HG02884 (cell line): ENCODE results near the gene ZCCHC3.
"Not testable (repeated sequence)": the region's sequence is repeated elsewhere in the genome, so short reads cannot be mapped to it uniquely, and the experiment has no call there.

ENCODE experiments used
- ATAC-seq: cut with Tn5 transposase; IDR thresholded peaks from one replicate; pipeline ENCODE4 v1.9.1; 2021; ENCODE audit warnings: mild to moderate bottlenecking, moderate library complexity; ENCODE audit not compliant: unreplicated experiment

ZCCHC3 gene, protein sequence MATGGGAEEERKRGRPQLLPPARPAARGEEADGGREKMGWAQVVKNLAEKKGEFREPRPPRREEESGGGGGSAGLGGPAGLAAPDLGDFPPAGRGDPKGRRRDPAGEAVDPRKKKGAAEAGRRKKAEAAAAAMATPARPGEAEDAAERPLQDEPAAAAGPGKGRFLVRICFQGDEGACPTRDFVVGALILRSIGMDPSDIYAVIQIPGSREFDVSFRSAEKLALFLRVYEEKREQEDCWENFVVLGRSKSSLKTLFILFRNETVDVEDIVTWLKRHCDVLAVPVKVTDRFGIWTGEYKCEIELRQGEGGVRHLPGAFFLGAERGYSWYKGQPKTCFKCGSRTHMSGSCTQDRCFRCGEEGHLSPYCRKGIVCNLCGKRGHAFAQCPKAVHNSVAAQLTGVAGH

DNA sequence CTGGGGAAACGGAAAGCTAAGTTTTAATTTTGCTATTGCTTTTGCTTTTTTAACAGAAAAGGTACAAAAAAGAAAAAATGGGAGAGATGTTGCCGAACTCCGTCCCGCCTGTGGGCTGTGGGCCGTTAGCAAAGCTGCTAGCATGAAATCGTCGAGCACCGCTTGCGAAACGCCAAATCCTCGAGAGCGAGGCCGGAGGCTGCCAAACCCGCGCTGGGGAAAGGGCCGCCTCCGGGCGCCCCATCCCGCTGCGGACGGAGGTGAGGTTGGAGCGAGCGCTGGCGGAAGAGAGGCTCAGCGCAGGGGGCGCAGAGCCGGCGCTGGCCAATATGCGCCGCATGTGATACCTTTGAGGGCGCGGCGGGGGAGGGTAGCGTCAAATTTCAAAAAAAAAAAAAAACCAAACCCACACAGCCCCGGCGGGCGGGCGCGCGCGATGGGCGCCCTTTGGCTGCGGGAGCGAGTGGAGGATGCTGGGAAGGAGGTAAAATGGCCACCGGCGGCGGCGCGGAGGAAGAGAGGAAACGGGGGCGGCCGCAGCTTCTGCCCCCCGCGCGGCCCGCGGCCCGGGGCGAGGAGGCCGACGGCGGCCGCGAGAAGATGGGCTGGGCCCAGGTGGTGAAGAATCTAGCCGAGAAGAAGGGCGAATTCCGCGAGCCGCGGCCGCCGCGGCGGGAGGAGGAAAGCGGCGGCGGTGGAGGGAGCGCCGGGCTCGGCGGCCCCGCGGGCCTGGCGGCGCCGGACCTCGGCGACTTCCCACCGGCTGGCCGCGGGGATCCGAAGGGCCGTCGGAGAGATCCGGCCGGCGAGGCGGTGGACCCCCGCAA lies at the start of gene ZCCHC3:
Gene ZCCHC3, plus strand, starts transcription at position 473 of the 827 bp plus-strand sequence. Its CDS starts 17 bp downstream, at position 490.
- ATAC-seq = peak; percentile 79

DNA sequence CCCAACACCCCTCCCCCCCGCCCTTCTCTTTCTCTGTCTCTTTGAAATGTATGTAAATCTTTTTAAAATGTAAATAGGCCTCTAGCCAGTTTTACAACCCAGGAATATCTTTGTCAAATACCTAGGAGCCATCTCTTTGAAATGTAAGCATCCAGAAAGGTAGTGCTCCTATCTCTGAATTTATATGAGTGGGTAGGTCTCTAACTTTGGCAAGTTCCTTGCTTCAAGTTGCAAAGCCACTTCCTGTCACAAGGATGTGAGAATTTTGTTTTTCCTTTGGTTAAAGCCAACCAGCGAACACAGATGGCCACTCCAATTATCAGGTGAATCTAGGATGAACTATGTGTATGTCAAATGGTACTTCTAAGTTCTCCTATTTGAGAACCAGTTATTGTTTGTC lies 46.0 kb upstream of the ZCCHC3 start:
- ATAC-seq = no peak

DNA sequence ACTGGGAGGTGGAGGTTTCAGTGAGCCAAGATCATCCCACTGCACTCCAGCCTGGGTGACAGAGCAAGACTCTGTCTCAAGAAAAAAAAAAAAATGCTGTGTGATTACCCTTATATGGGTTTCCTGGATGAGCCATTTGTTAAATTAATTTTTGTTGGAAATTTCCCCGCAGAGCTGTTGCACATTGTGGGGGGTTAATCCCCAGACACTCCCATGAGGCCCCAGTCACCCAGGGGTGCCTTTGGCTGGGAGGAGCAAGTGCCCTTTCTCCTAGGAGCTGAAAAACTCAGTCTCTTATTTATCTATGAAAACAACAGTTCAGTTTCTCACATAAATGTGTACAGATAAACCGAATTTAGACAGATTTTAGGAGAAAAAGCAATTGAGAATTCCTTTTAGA lies 44.6 kb upstream of the ZCCHC3 start:
- no peak for ATAC-seq

DNA sequence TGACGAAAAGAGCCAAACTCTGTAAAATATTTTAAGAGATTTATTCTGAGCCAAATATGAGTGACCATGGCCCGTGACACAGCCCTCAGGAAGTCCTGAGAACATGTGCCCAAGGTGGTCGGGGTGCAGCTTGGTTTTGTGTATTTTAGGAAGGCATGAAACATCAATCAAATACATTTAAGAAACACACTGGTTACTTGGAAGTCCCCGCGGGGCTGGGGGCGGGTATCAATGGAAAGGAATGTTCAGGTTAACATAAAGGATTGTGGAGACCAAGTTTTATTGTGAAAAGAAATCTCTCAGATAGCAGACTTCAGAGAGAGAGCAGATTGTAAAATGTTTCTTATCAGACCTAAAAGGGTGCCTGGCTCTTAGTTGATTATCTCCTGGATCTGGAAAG lies 43.9 kb upstream of the ZCCHC3 start:
- ATAC-seq = not testable (repeated sequence)

DNA sequence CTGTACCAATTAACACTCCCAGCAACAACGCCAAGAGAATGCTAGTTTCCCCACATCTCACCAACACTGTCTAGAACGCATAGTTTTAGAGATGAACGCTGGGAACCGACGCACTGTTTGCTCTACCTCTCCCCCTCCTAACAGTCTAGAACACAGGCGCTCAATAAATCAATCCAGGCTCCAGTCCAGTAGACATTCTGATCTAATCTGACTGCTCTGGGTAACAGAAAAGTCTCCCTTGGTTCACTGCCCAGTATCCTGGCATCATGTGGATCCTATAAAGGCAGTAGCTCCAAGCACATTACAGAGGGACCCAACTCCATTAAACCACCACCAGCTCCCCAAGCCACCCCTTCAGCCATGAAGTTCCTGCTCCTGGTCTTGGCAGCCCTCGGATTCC lies 40.0 kb upstream of the ZCCHC3 start, which contains the start of gene DEFB132:
Gene DEFB132, plus strand, starts transcription at position 306 of the 400 bp plus-strand sequence. Its CDS starts 55 bp downstream, at position 361.
- ATAC-seq = no peak

DNA sequence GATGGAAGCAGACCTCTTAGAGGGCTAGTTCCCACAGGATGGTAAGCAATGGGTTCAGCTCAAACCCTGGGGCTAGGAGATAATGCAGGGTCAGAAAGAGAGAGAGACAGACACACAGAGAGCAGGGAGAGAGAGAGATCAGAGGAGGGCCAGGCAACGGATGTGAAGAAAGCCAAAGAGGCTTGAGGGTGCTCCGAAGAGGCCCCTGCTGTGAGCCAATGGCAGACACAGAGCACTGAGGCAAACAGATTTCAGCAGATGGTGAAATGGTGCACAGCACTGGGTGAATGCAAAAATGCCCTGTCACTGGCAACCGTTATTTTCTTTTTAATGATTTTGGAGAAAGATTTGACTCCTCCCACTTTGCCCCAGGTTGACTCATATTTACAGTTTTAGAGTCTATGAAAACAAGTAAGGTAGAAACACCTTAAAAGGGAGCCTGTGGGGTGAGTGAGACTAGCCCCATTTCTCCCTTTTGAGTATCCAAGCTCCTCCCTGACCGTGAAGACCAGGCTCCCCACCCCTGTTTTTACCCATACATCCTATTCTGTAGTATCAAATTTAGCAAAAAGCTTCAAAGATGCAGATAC lies 39.0 kb upstream of the ZCCHC3 start:
- no peak for ATAC-seq

DNA sequence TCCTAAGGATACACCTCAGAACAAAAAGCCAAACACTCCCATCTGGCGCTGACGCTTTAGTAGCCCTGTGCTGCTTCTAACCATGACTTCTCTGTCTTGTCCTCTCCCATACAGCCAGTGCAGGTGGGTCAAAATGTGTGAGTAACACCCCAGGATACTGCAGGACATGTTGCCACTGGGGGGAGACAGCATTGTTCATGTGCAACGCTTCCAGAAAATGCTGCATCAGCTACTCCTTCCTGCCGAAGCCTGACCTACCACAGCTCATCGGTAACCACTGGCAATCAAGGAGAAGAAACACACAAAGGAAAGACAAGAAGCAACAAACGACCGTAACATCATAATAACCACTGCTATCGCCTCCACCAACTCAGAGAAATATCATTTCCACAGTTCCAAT lies 38.4 kb upstream of the ZCCHC3 start:
- ATAC-seq = no peak

DNA sequence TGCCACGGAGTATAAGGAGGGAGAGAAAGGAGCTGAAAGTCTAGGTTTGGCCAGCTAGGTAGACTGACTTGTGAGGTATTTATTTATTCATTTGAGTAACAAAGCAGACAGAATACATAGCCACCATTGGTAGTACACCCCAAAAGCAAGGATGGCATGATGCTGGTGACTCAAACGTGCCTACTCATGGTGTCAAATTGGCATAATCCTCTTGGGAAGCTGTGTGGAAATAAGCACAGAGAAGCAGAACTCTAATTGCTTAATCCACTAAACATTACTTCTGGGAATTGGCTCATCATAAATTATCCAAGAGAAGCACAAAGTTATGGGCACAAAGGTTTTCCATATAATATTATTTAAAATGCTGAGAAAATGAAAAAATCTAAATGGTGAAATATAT lies 37.4 kb upstream of the ZCCHC3 start:
- ATAC-seq = no peak

DNA sequence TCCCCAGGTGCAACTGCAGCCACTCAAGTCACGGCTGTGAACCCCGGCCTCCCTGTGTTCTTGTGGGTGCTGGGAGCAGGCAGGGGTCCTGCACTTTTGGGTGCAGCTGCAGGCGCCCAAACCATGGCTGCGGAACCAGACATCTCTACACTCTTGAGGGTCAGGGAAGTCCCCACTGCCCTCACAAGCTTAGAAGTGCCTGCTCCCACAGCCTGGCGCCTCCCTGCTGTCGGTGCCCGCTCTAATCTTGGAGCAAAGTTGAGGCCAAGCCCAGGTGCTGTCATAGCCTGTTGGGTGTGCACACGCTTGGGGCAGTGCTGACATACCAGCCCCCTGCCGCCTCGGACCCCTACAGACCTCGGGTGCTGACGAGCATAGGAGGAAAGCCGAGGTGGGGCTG lies 33.7 kb upstream of the ZCCHC3 start:
- no peak for ATAC-seq

DNA sequence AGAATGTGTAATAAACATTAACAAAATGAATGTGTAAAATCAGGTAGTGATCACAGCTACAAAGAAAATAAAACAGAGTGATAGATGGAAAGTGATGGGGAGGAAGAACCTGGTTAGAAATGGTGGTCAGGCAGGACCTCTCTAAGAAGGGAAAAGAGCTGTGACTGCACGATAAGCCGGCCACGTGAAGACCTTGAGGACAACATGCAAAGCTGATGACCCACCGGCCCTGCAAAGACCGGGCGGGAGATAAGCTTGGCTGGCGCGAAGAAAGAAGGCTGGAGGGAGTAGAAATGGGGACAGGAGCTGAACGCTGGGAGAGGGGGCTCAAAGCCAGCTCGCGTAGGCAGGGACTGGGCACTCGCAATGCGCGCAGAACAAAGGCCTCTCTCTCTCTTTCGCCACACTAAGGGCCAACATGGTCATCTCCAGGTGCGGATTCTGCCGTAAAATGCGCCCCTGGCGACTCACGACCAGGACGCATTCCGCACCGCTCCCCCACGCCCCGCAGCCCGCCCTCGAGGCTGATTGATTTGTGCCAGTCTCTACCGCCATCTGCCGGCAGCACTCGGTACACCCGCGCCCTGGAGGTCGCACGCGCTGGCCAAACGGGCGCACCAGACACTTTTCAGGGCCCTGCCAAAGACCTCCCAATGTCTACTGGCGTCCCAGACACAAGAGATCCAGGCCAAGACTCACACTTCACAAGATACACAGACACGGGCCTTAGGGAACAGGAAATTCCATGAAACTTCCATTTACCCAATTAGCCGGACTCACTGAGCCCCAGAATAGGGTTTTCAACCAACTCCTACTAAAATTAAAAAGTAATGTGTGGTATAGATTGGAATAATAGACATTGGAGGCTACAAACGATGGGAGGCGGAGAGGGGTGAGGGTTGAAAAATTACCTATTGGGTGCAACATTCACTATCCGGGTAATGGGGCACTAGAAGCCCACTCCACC lies 30.5 kb upstream of the ZCCHC3 start:
- peak; percentile 85 for ATAC-seq

DNA sequence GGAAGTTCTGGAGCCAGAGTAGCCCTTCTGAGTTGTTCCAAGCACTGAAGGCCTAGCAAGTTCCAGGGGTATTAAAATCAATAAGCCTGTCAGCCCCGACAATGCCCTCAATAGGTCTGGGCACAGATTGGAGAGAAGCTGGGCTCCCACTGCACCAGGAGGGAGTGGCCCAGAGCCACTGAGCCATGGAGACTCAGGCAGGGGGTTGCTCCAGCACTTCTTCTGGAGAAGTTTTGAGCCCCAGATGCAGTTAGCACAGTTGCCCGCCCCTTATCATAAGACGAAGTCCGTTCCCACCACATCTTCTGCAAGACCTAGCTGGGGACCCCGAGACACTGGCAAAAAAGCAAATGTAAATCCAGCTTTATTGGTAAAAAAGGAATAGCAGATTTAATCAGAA lies 26.9 kb upstream of the ZCCHC3 start:
- no peak for ATAC-seq

DNA sequence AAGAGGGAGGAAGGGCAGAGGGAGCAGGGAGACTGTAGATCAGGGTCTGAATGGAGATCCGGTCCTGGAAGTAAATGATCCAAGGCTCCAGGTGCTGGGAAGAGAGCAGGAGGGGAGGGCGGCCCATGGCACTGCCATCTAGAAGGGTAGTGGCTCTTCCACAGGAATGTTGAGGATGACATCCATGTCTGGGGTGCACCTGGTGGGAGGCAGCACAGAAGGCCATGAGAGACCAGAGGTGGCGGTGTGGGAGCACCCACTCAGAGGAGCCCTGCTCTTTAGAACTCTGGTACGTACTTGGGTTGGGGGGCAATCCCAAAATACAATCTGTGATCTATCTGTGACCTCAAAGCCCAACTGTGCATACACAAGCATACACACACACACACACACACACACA lies 26.3 kb upstream of the ZCCHC3 start:
- no peak for ATAC-seq

DNA sequence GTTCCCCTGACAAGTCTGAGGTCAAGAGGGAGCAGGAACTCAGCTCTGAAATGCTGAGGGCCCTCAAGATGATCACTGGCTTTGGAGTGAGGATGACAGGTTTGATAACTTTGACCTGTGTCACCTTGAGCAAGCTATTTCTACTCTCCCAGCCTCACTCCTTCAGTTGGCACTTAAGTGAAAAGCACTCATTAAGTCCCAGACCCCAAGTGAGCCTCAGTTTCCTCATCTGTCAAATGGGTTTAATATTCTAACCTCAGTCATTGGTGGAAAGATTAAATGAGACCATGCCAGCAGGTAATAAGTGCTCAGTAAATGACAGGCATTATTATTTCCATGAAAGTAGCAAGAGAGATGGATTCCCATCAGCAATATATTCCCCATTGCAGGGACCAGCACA lies 25.8 kb upstream of the ZCCHC3 start:
- no peak for ATAC-seq

DNA sequence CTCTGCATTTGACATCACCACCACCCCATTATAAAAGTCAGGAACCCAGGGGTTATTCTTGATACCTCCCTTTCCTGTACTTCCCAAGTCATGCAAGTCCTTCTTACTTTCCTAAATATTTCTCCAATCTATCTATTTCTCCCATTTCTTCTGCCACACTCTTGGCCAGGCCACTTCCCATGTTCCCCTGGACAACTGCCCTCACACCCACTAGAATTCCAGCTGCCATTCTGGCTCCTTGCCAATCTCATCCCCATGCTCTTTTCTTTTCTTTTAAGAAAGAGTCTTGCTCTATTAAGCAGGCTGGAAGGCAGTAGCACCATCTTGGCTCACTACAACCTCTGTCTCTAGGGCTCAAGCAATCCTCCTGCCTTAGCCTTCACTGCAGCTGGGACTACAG lies 24.7 kb upstream of the ZCCHC3 start:
- no peak for ATAC-seq

DNA sequence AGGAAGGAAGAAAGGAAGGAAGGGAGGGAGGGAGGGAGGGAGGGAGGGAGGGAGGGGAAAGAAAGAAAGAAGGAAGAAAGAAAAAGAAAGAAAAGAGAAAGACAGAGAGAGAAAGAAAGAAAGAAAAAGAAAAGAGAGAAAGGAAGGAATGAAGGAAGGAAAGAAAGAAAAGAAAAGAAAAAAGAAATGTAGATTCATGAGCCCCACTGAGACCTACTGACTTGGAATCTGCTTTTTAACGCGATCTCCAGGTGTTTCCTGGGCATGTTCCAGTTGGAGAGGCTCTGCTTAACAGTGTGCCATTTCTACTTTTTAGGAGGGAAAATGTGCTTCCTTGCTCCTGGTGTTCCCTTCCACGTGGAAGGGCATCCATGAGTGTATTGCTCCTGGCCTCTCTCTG lies 23.5 kb upstream of the ZCCHC3 start:
- ATAC-seq = no peak

DNA sequence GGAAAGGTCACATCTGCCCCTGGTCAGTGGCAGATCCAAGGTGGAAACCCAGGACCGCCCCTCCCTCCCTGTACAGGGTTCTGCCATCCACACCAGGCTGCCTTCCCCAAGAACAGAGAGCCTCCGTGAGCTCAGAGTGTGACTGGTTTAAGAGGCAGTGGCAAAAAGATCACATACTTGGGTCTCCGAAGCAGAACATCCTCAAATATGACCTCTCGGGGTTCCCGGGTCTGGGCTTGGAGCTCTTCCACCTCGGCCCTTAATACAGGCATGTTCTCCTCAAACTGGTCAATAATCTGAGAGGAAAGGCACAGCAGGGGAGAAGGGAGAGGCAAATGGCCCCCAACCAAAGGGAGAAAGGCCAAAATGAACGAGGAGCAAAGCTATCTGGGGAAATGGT lies 21.6 kb upstream of the ZCCHC3 start:
- no peak for ATAC-seq

DNA sequence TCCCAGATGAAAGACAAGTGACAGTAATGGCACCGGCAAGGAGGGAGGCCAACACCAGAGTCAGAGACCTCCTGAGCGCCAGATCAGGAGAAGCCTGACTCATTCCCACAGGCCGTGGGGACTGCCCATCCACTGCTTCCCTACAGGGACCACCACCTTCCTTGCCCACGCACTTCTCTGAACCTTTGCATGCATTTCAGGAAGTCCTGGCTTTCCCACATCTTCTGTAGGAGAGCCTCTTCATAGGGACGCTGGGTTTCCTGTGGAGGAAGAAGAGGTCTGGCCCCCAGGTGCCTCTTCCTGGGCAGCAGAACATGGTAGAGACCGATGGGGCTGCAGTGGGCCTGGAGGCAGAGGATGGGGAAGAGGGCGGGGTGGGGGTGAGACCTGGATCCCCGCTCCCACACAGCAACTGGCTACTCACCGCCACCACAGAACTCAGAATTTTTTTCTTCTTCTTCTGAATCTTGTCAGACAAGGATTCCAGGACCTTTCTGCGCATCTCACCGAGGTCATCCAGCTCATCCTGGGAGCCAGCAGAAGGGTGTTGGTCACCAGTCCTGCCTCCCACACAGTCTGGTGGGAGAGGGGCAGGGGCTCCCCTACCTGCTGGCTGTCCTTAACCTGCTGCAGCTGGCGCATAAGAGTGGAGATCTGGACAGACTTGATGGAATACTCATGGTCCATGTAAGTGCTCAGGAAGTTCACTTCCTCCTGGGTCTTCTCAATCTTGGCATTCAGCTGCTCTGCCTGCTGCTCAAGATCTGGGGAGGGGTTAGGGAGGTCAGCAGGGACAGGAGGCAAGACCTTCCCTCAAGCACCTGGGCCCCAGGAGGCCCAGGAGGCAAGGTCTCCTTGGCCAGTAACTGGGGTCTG lies 20.5 kb upstream of the ZCCHC3 start:
- ATAC-seq = no peak

DNA sequence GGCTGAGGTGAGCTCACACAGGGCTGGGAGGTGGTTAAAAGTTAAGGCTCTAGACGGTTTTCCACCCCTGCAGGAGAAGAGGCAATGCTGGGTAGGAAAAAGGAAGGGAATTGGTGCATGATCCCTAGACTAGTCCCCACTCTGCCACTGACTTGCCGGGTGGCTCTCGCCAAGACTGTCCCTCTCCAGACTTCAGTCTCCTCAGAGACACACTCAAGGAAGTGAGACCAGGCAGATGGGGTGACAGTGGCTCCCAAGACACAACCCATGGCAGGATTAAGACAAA lies 19.9 kb upstream of the ZCCHC3 start:
- ATAC-seq = no peak

DNA sequence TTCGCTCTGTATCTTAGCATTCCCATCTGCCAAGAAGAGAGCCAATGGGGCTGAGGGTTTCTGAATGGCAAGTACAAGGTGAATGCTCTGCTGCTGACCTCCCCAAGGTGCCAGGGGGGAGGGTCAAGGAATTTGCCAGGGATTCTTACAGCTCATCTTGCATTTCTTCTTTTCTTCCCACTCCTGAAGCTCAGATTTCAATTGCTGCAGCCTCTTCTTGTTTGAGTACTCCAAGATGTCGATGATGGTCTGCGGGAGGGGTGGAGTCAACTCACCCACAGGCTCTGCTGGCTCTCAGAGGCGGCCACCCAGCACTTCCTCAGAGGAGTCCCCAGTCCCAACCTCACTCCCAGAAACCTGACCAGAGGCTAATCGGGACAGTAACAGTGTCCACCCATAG lies 19.2 kb upstream of the ZCCHC3 start:
- no peak for ATAC-seq
